AG10803 (cell line): Measurements from ENCODE around the gene GATB.

Experiments
- DNase-seq: peaks from one replicate; pipeline ENCODE4 v3.0.0; 2010; ENCODE audit warnings: low read depth
- H3K4me3 ChIP-seq: 2 replicates; pipeline ENCODE4 v1.5.1; 2011; ENCODE audit warnings: mild to moderate bottlenecking, low read length, control low read depth
- TF ChIP-seq, protein P1 (sequence below): conservative IDR thresholded peaks from 2 replicates; pipeline ENCODE4 v1.5.1; 2011; ENCODE audit warnings: mild to moderate bottlenecking, low read length, control low read depth, inconsistent platforms

The GATB gene

DNA sequence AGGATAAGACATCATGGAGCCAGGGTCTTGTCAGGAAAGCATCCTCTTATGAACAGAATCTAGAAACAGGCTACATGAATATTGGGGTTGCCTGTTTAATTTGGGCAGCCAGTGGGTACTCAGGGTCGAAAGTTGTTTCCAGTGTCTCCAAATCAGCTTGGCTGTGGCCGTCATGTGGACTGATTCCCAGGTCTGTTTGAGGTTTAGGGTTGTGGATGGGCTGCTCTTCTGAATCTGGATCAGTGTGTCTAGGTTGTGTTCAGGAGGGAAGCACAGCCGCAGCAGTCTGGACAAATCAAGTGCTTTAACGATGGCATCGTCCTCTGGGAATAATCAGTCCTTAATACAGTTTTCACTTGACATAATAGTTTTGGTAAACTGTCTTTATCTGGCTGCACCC, 94.3 kb downstream of the GATB start:
- TF ChIP-seq, protein P1, sequence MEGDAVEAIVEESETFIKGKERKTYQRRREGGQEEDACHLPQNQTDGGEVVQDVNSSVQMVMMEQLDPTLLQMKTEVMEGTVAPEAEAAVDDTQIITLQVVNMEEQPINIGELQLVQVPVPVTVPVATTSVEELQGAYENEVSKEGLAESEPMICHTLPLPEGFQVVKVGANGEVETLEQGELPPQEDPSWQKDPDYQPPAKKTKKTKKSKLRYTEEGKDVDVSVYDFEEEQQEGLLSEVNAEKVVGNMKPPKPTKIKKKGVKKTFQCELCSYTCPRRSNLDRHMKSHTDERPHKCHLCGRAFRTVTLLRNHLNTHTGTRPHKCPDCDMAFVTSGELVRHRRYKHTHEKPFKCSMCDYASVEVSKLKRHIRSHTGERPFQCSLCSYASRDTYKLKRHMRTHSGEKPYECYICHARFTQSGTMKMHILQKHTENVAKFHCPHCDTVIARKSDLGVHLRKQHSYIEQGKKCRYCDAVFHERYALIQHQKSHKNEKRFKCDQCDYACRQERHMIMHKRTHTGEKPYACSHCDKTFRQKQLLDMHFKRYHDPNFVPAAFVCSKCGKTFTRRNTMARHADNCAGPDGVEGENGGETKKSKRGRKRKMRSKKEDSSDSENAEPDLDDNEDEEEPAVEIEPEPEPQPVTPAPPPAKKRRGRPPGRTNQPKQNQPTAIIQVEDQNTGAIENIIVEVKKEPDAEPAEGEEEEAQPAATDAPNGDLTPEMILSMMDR, result no peak
- no peak for DNase-seq
- H3K4me3 ChIP-seq, result no peak overlapping the region

DNA sequence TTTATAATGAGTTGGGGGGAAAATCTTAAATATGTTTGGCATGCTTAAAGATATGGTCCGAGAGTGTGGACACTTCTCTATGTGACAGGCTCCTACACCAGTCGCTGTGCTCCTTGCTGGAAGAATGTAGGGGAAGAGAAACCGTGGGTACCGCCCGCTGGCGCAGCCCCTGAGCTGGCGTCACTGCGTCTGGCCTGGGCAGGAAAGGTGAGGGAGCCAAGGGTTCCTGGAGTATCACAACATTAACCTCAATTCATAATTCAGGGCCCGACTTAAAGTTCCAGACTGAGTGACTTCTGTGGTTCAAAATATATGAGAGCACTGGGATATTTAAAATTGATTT, 95.1 kb downstream of the GATB start:
- DNase-seq, result no peak
- TF ChIP-seq, protein P1, result no peak
- H3K4me3 ChIP-seq, result no peak overlapping the region

- no peak for DNase-seq
- no peak overlapping the region for H3K4me3 ChIP-seq
- TF ChIP-seq, protein P1, result no peak
Measured at GRCh38 chr4:151665022-151665784, 95.6 kb downstream of the GATB start.

DNA sequence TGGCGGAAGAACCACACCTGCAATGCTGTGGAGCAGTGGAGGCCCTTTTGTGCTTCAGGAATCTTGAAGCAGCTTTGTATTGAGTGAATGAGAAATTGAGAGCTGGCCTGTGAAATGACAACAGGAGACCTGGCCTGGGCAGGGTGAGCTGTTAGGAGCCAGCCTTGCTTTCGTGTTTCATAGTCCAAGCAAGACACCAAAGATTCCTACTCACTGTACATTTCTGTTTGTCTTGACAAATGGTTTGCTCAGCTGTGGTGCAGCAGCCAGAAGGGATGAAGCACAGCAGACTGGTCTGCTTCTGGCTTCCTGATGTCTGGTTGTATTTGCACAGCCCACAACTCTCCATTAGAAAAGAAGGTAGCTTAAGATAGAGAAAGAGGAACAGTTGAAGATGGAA, 96.5 kb downstream of the GATB start:
- DNase-seq, result no peak
- H3K4me3 ChIP-seq, result no peak overlapping the region
- TF ChIP-seq, protein P1, result no peak

DNA sequence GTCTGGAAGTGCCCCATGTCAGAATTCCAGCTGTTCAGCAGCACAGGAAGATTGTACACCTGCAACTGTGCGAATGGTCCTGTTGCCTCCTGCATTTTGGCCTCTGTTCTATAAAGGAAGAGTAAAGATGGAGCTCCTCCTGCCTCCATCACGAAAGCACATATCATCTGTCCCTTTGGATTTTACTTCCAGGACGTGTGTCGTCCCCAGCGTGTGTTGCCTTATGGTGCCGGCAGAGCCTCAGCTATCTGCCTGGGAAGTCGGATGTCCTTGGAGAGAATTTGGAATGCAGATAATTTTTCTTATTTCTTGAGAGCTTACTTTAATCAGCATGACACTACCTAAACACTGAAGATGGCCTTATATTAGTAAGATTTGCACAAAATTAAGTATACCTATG, 97.7 kb downstream of the GATB start:
- H3K4me3 ChIP-seq, result no peak overlapping the region
- no peak for DNase-seq
- TF ChIP-seq, protein P1, result no peak

DNA sequence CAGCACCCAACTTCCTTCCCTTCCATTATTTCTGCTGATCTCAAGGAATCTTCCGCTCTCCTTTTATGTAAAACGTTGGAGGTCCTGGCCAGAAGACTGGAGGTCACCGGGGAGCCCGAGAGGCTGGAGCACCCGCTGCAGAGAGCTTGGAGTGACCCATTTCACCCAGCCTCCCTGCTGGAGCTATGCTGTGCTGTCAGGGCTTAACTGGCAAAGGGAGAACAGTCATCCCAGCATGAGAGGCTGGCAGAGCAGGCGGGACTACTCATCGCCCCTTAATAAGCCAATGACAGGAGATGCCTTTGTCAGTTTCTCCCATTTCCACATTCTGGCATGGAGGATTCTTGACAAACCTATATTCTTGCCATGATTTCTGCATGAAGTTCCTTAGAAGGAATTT, 98.9 kb downstream of the GATB start:
- DNase-seq, result no peak
- no peak overlapping the region for H3K4me3 ChIP-seq
- TF ChIP-seq, protein P1, result no peak

DNA sequence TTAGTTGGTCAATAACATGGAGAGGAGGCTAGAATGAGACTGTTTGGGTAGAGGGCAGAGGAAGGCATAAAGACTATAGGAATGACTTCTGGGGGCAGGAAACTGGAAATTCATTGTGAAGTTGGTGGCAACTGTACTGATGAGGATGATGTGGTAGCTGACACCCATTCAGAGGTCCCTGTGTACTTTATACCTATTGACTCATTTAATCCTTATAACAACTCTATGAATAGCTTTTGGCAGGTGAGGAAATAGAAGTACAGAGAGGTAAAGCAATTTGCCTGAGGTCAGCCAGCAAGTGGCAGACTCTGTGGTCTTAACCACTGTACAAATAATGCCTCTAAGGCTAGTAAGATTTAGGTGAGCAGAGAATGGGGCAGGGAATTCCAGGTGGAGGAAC, 100.1 kb downstream of the GATB start:
- DNase-seq, result no peak
- H3K4me3 ChIP-seq, result no peak overlapping the region
- TF ChIP-seq, protein P1, result no peak
